ENCODE results near the gene MS4A6A. TPM values are rescaled to one million over a fixed set of nuclear protein-coding genes. Genes with fewer than 3 reads are reported as not detected.

MS4A6A gene
- total and polyA plus RNA-seq, 9 of the 15 experiments (the other 6 are each of a cell fraction or from before 2014, with no cell fraction given): 0.57 to 9.5 (median 4.2) TPM

GRCh38 chr11:60208951-60209350, 26.1 kb upstream of the MS4A6A start (continued):
- no peak for TF ChIP-seq LARP7 (IDR thresholded peaks at IDR 0.05)

GRCh38 chr11:60208146-60208895, 25.4 kb upstream of the MS4A6A start:
- Histone ChIP-seq H3K4me1 (replicated peaks in 1 of 2; ENCODE audit: control insufficient read depth in 2 of 2, insufficient read depth in 2 of 2, low read length in 2 of 2) (no peaks in the 10 kb centered on the region), H4K20me1 (replicated peaks; ENCODE audit: control insufficient read depth, insufficient read depth, low read length) (no peaks in the 10 kb centered on the region), H3K27me3 (ENCODE audit: control insufficient read depth in 2 of 2, insufficient read depth in 2 of 2, low read length in 2 of 2) (no peaks in the 10 kb centered on the region), H3K9me3 (replicated peaks; ENCODE audit: control insufficient read depth, insufficient read depth, low read depth, low read length) (no peaks in the 10 kb centered on the region), H3K79me2 (ENCODE audit: control insufficient read depth, insufficient read depth, low read length) (no peaks in the 10 kb centered on the region), H2AFZ (ENCODE audit: low read depth, low read length) (no peak overlapping the region), H3K9ac (ENCODE audit: insufficient read depth in 1 of 2, low read depth in 2 of 2, low read length in 2 of 2) (no peak overlapping the region), H3K27ac (ENCODE audit: extremely low read depth, low read depth, low read length) (no peak overlapping the region), H3K4me3 (no peak overlapping the region), H3K4me2 (ENCODE audit: insufficient read depth, low read length) (no peak overlapping the region), H3K9me1 (ENCODE audit: control insufficient read depth, insufficient read depth, low read length) (no peaks in the 10 kb centered on the region), H3K36me3 (ENCODE audit: control insufficient read depth, insufficient read depth, low read length) (no peaks in the 10 kb centered on the region)
- FAIRE-seq (no peak), ATAC-seq (no peak), DNase-seq (ENCODE audit: extremely low read depth in 1 of 4, low spot score in 3 of 4) (no peak)
- no TSS peak for BruUV-seq (replicated peaks)
- intact Hi-C loops (cut with micrococcal nuclease): no loop called here
- no peak for TF ChIP-seq ATF1 (CRISPR knock-in tag; IDR thresholded peaks at IDR 0.05)
- no peak for TF ChIP-seq ATF1 (tag; IDR thresholded peaks at IDR 0.05)
- no peak for TF ChIP-seq PPARD (CRISPR knock-in tag; IDR thresholded peaks at IDR 0.05)
- no peak for TF ChIP-seq GATAD2A (IDR thresholded peaks at IDR 0.05)
- TF ChIP-seq NR3C1 (CRISPR knock-in tag; IDR thresholded peaks at IDR 0.05): no peak
- no peak for TF ChIP-seq ZNF518B (CRISPR knock-in tag; IDR thresholded peaks at IDR 0.05)
- no peak for TF ChIP-seq ZNF41 (CRISPR knock-in tag; conservative IDR thresholded peaks at IDR 0.05)
- TF ChIP-seq TAF15 (IDR thresholded peaks at IDR 0.05; ENCODE audit: low read depth, low read length): no peak
- no peak for TF ChIP-seq ZNF12 (CRISPR knock-in tag; IDR thresholded peaks at IDR 0.05)
- TF ChIP-seq TARDBP (IDR thresholded peaks at IDR 0.05): no peak
- no peak for TF ChIP-seq ZNF239 (CRISPR knock-in tag; IDR thresholded peaks at IDR 0.05)
- ChIA-PET CTCF (ENCODE audit: low intra/inter-chr PET ratio) (no interaction called here), POLR2A (interaction anchor here (0.6 kb wide), 1 partner anchor 13 kb away, joined by 4 read pairs; no protein-coding TSS in a partner anchor)
- WGBS (ENCODE audit: insufficient coverage, low coverage, missing lambda C conversion rate): 64% methylated on average over 4 of the region's 4 CpGs
- in situ Hi-C loops (cut with MboI): no loop called here

All from K562 (cell line).